Thymus (tissue), 11 donors: ENCODE measurements around the gene EIF4A2. TPM values are rescaled to one million over a fixed set of nuclear protein-coding genes. Genes with fewer than 3 reads are reported as not detected.
A peak's percentile ranks its signal among the peaks of the same experiment; 100 is the strongest.
"Not testable (repeated sequence)": the region's sequence is repeated elsewhere in the genome, so short reads cannot be mapped to it uniquely, and the experiment has no call there.

Source experiments
- DNase-seq, 9 donors: peaks; one replicate each; pipeline ENCODE4 v3.0.0-alpha.2; 2013; ENCODE audit warnings: low spot score in 9 of 9, low read depth in 6 of 9, missing footprints in 1 of 9
- H3K27ac ChIP-seq, 2 donors: one replicate each; pipeline ENCODE4 v1.5.1; 2013; ENCODE audit warnings: control low read depth in 1 of 2, low read depth in 1 of 2, low read length in 1 of 2, mild to moderate bottlenecking in 1 of 2, moderate library complexity in 1 of 2
- H3K27me3 ChIP-seq, 2 donors: one replicate each; pipeline ENCODE4 v1.5.1; 2013; ENCODE audit warnings: low read length in 1 of 2; ENCODE audit not compliant: control insufficient read depth in 2 of 2, insufficient read depth in 1 of 2
- H3K36me3 ChIP-seq, 2 donors: one replicate each; pipeline ENCODE4 v1.5.1; 2013; ENCODE audit warnings: low read length in 1 of 2, mild to moderate bottlenecking in 1 of 2, moderate library complexity in 1 of 2; ENCODE audit not compliant: control insufficient read depth in 2 of 2, insufficient read depth in 2 of 2
- H3K4me1 ChIP-seq, 2 donors: one replicate each; pipeline ENCODE4 v1.5.1; 2013; ENCODE audit warnings: low read length in 2 of 2; ENCODE audit not compliant: control insufficient read depth in 2 of 2, insufficient read depth in 2 of 2
- H3K4me3 ChIP-seq, 2 donors: one replicate each; pipeline ENCODE4 v1.5.1; 2013; ENCODE audit warnings: low read length in 2 of 2, control low read depth in 1 of 2, mild to moderate bottlenecking in 1 of 2
- H3K9me3 ChIP-seq, 2 donors: one replicate each; pipeline ENCODE4 v1.5.1; 2013; ENCODE audit warnings: low read length in 1 of 2, mild to moderate bottlenecking in 1 of 2; ENCODE audit not compliant: control insufficient read depth in 2 of 2, insufficient read depth in 1 of 2
- WGBS: extraction: QIAGEN DNeasy Blood & Tissue Kit; methylation state at CpG from one replicate; pipeline ENCODE4 v1.1.7; 2013; 5-methylcytosine and 5-hydroxymethylcytosine counted together
- polyA plus RNA-seq: library from polyadenylated mRNA; stranded (reverse); fragments of 200-250 nt; gene quantifications from one replicate; pipeline ENCODE4 v1.2.3, GENCODE V29; 2013
- total RNA-seq: library from RNA; stranded (reverse); fragments of 120-200 nt; gene quantifications from one replicate; pipeline ENCODE4 v1.2.4, GENCODE V29; 2013
- donor health status: healthy.

Gene EIF4A2
- total and polyA plus RNA-seq, 2 donors = 530 to 595 TPM

GRCh38 chr3:186788482-186789370 lies 5.3 kb downstream of the EIF4A2 start:
- Histone ChIP-seq H3K4me3 (no peak overlapping the region), H3K36me3 (peaks cover 50 to 92% of the 10 kb centered on the region in 2 donors), H3K27me3 (peaks cover 0 to 4% of the 10 kb centered on the region in 2 donors), H3K27ac (no peak overlapping the region), H3K9me3 (peaks cover 0 to 3% of the 10 kb centered on the region in 2 donors), H3K4me1 (peaks cover 15 to 16% of the 10 kb centered on the region in 2 donors)
- DNase-seq = no peak
- 89% methylated on average over 13 of the region's 13 CpGs for WGBS

GRCh38 chr3:186789554-186790260 lies 6.3 kb downstream of the EIF4A2 start:
- H3K27me3 ChIP-seq = no peaks in the 10 kb centered on the region
- no peak for DNase-seq
- WGBS = 86% methylated on average over 4 of the region's 4 CpGs
- H3K36me3 ChIP-seq = peaks cover 50 to 96% of the 10 kb centered on the region in 2 donors
- no peaks in the 10 kb centered on the region for H3K9me3 ChIP-seq
- H3K4me3 ChIP-seq = no peak overlapping the region
- no peak overlapping the region for H3K27ac ChIP-seq
- peaks cover 13 to 16% of the 10 kb centered on the region in 2 donors for H3K4me1 ChIP-seq

- Histone ChIP-seq H3K27ac (no peak overlapping the region), H3K9me3 (no peaks in the 10 kb centered on the region), H3K4me3 (no peak overlapping the region), H3K4me1 (peaks cover 8 to 9% of the 10 kb centered on the region in 2 donors), H3K27me3 (no peaks in the 10 kb centered on the region), H3K36me3 (peaks cover 43 to 93% of the 10 kb centered on the region in 2 donors)
- no peak for DNase-seq
- 96% methylated on average over 8 of the region's 8 CpGs for WGBS
Observed at GRCh38 chr3:186790261-186790981, 7.0 kb downstream of the EIF4A2 start.

GRCh38 chr3:186798239-186798874 lies 15.0 kb downstream of the EIF4A2 start:
- Histone ChIP-seq H3K36me3 (peaks cover 12 to 62% of the 10 kb centered on the region in 2 donors), H3K27ac (no peak overlapping the region), H3K9me3 (no peaks in the 10 kb centered on the region), H3K4me1 (no peaks in the 10 kb centered on the region), H3K4me3 (no peak overlapping the region), H3K27me3 (no peaks in the 10 kb centered on the region)
- DNase-seq = no peak
- WGBS = 99% methylated on average over 3 of the region's 3 CpGs

GRCh38 chr3:186800285-186800684 lies 16.9 kb downstream of the EIF4A2 start:
- H3K36me3 ChIP-seq = peaks cover 12 to 49% of the 10 kb centered on the region in 2 donors
- DNase-seq = no peak
- H3K4me1 ChIP-seq = peaks cover 2 to 8% of the 10 kb centered on the region in 2 donors
- no peaks in the 10 kb centered on the region for H3K9me3 ChIP-seq
- 96% methylated on average over 1 of the region's 1 CpG for WGBS
- H3K4me3 ChIP-seq = no peak overlapping the region
- H3K27ac ChIP-seq = no peak overlapping the region
- no peaks in the 10 kb centered on the region for H3K27me3 ChIP-seq

- no peak for DNase-seq
- no peak overlapping the region for H3K4me3 ChIP-seq
- 96% methylated on average over 3 of the region's 3 CpGs for WGBS
- no peak overlapping the region for H3K27ac ChIP-seq
- peaks cover 5 to 37% of the 10 kb centered on the region in 2 donors for H3K36me3 ChIP-seq
- no peaks in the 10 kb centered on the region for H3K27me3 ChIP-seq
- H3K9me3 ChIP-seq = peaks cover 0 to 1% of the 10 kb centered on the region in 2 donors
- peaks cover 7 to 21% of the 10 kb centered on the region in 2 donors for H3K4me1 ChIP-seq
Observed at GRCh38 chr3:186802701-186803100, 19.3 kb downstream of the EIF4A2 start.

GRCh38 chr3:186803447-186803846 lies 20.1 kb downstream of the EIF4A2 start:
- not testable (repeated sequence) for H3K27ac ChIP-seq, H3K27me3 ChIP-seq, DNase-seq, H3K9me3 ChIP-seq, H3K4me3 ChIP-seq
- 98% methylated on average over 4 of the region's 4 CpGs for WGBS
- H3K4me1 ChIP-seq = peaks cover 7 to 21% of the 10 kb centered on the region in 2 donors
- H3K36me3 ChIP-seq = peaks cover 5 to 30% of the 10 kb centered on the region in 2 donors

- H3K27ac ChIP-seq = peak within 1 kb of the TSS; percentile 87 to 90
- H3K4me1 ChIP-seq = peaks cover 7 to 21% of the 10 kb centered on the region in 2 donors
- peak; percentile 72 to 91 (median 79) for DNase-seq
- WGBS = under 1% methylated on average over 70 of the region's 70 CpGs
- peaks cover 3 to 12% of the 10 kb centered on the region in 2 donors for H3K36me3 ChIP-seq
- H3K9me3 ChIP-seq = peaks cover 0 to 1% of the 10 kb centered on the region in 2 donors
- H3K27me3 ChIP-seq = no peaks in the 10 kb centered on the region
- peak within 1 kb of the TSS; percentile 89 to 92 for H3K4me3 ChIP-seq
Observed at GRCh38 chr3:186806089-186807055, 23.0 kb downstream of the EIF4A2 start, which contains the start of gene RFC4. TSS of gene RFC4 (minus strand) at chr3:186806482. CDS start at chr3:186804713, 1,769 bp downstream.
